A549 (cell line): ENCODE data around the gene ZBTB47. TPM values are rescaled to one million over a fixed set of nuclear protein-coding genes. Genes with fewer than 3 reads are reported as not detected.

ENCODE experiments used
- ATAC-seq, 2 experiments: fragments of 200-7000 bp in 1 of 2; fragments of >200 bp in 1 of 2; cut with Nextera tagmentation in 1 of 2; cut with Tn5 transposase in 1 of 2; 3 replicates each; pipeline versions ENCODE4 v1.8.0 to v1.9.1; 2018 to 2020; ENCODE audit warnings: mild to moderate bottlenecking in 1 of 2, moderate library complexity in 1 of 2
- CTCF ChIA-PET: fragments of 300-600 bp; sonication (Branson Sonifier 250); formaldehyde crosslinking; extraction: SDS; loops from one replicate; lab custom pipeline; 2021; ENCODE audit warnings: antibody characterized with exemption, inconsistent platforms; lab: Yijun Ruan, JAX
- POLR2A ChIA-PET: fragments of 350-600 bp; formaldehyde crosslinking; extraction: SDS; loops from one replicate; lab custom pipeline; 2021; ENCODE audit warnings: antibody characterized with exemption, inconsistent platforms; lab: Yijun Ruan, JAX
- DNase-seq, 2 experiments: peaks; one replicate each; pipeline versions ENCODE4 v3.0.0 to v3.0.0-alpha.2; 2011 to 2016; ENCODE audit warnings: low read depth in 1 of 2, low spot score in 1 of 2
- FAIRE-seq: peaks from 2 replicates; lab custom pipeline; 2011; peaks lifted over from hg19 to GRCh38; lab: Jason Lieb, UNC
- H3K27ac ChIP-seq, 2 experiments: fragments of >200 bp; sonication (Bioruptor Twin); formaldehyde crosslinking; 3 replicates each; pipeline ENCODE4 v1.5.1; 2016 to 2017
- H3K4me1 ChIP-seq: fragments of >200 bp; sonication (Bioruptor Twin); formaldehyde crosslinking; 3 replicates; pipeline ENCODE4 v1.6.1; 2016
- H3K4me2 ChIP-seq: fragments of >200 bp; sonication (Bioruptor Twin); formaldehyde crosslinking; 3 replicates; pipeline ENCODE4 v1.6.1; 2016
- H3K4me3 ChIP-seq: fragments of >200 bp; sonication (Bioruptor Twin); formaldehyde crosslinking; 3 replicates; pipeline ENCODE4 v1.5.1; 2016
- H3K9me3 ChIP-seq: fragments of >200 bp; sonication (Bioruptor Twin); formaldehyde crosslinking; 3 replicates; pipeline ENCODE4 v1.6.1; 2016
- BHLHE40 ChIP-seq: IDR thresholded peaks from 2 replicates; pipeline ENCODE4 v1.6.1; 2012; ENCODE audit warnings: low read depth, low read length, inconsistent platforms
- CBX8 ChIP-seq: fragments of 200-600 bp; sonication (generic); IDR thresholded peaks from 2 replicates; pipeline ENCODE4 v1.6.1; 2016
- CHD4 ChIP-seq: fragments of 200-600 bp; sonication (generic); IDR thresholded peaks from 2 replicates; pipeline ENCODE4 v1.6.1; 2016; ENCODE audit warnings: antibody characterized with exemption, mild to moderate bottlenecking, borderline replicate concordance
- EHF ChIP-seq: fragments of 250-450 bp; sonication (Bioruptor Pico); IDR thresholded peaks from 2 replicates; pipeline ENCODE4 v1.5.0; 2020; ENCODE audit warnings: mild to moderate bottlenecking
- EHMT2 ChIP-seq: fragments of 200-600 bp; sonication (generic); IDR thresholded peaks from 2 replicates; pipeline ENCODE4 v1.6.1; 2016; ENCODE audit warnings: antibody characterized with exemption, low read depth, mild to moderate bottlenecking, moderate library complexity
- FOSB ChIP-seq: fragments of 250-450 bp; sonication (Bioruptor Pico); IDR thresholded peaks from 2 replicates; pipeline ENCODE4 v1.5.0; 2020; ENCODE audit warnings: mild to moderate bottlenecking, moderate library complexity
- FOSL2 ChIP-seq, 2 experiments: fragments of 450-650 bp in 1 of 2; fragments of >200 bp in 1 of 2; sonication (Bioruptor Twin) in 1 of 2; formaldehyde crosslinking; IDR thresholded peaks; 2 replicates each; pipeline versions ENCODE4 v1.5.0 to v1.6.1; 2016 to 2020; ENCODE audit warnings: mild to moderate bottlenecking in 1 of 2, moderate library complexity in 1 of 2
- FOXS1 ChIP-seq: fragments of 250-450 bp; sonication (Bioruptor Pico); IDR thresholded peaks from 2 replicates; pipeline ENCODE4 v1.5.0; 2020; ENCODE audit warnings: mild to moderate bottlenecking, moderate library complexity
- HOXB13 ChIP-seq: fragments of 250-450 bp; sonication (Bioruptor Pico); IDR thresholded peaks from 2 replicates; pipeline ENCODE4 v1.5.0; 2020; ENCODE audit warnings: low read depth, mild to moderate bottlenecking, moderate library complexity
- KDM5A ChIP-seq: fragments of 200-600 bp; sonication (generic); IDR thresholded peaks from 2 replicates; pipeline ENCODE4 v1.6.1; 2016; ENCODE audit warnings: antibody characterized with exemption, mild to moderate bottlenecking
- MAZ ChIP-seq: fragments of 150-350 bp; IDR thresholded peaks from 2 replicates; pipeline ENCODE4 v1.6.1; 2014; ENCODE audit warnings: antibody characterized with exemption, low read depth, low read length, borderline replicate concordance
- NFE2L2 ChIP-seq: fragments of 150-350 bp; conservative IDR thresholded peaks from 2 replicates; pipeline ENCODE4 v1.6.1; 2014; ENCODE audit warnings: low read length
- NR3C1 ChIP-seq: fragments of >200 bp; sonication (Bioruptor Twin); formaldehyde crosslinking; IDR thresholded peaks from 3 replicates; pipeline ENCODE4 v1.6.1; 2017
- RARB ChIP-seq: fragments of 250-450 bp; sonication (Bioruptor Pico); IDR thresholded peaks from 2 replicates; pipeline ENCODE4 v1.8.0; 2021; ENCODE audit warnings: mild to moderate bottlenecking, moderate library complexity
- RFX5 ChIP-seq: fragments of 450-650 bp; IDR thresholded peaks from 2 replicates; pipeline ENCODE4 v1.7.1; 2014; ENCODE audit warnings: antibody characterized with exemption, mild to moderate bottlenecking, moderate library complexity
- TFCP2L1 ChIP-seq: fragments of 250-450 bp; sonication (Bioruptor Pico); IDR thresholded peaks from 2 replicates; pipeline ENCODE4 v1.5.0; 2021; ENCODE audit warnings: mild to moderate bottlenecking
- ZC3H11A ChIP-seq: fragments of 450-650 bp; IDR thresholded peaks from 2 replicates; pipeline ENCODE4 v1.6.1; 2014; ENCODE audit warnings: antibody characterized with exemption, mild to moderate bottlenecking
- ZSCAN20 ChIP-seq: fragments of 250-450 bp; sonication (Bioruptor Pico); IDR thresholded peaks from 2 replicates; pipeline ENCODE4 v1.8.0; 2022; ENCODE audit warnings: mild to moderate bottlenecking, moderate library complexity
- WGBS: methylation state at CpG from one replicate; pipeline ENCODE4 v1.1.6; 2017; ENCODE audit errors: missing lambda C conversion rate; 5-methylcytosine and 5-hydroxymethylcytosine counted together
- polyA plus RNA-seq, 4 experiments: library from polyadenylated mRNA; depleted of rRNA in 3 of 4; stranded (reverse); fragments of >200 nt; fragmentation: RNase III in 1 of 4; extraction: RNeasy Plus Mini Kit Qiagen cat#74134 plus additional on column Dnase treatment in 1 of 4; gene quantifications; 2 replicates in 3 of 4; 3 replicates in 1 of 4; pipeline ENCODE4 v1.2.3, GENCODE V29; 2011 to 2017
- TF ChIP-seq, protein P1 (sequence below): fragments of 150-350 bp; IDR thresholded peaks from 2 replicates; pipeline ENCODE4 v1.6.1; 2014; ENCODE audit warnings: low read depth, mild to moderate bottlenecking, low read length
- TF ChIP-seq, protein P2 (sequence below): IDR thresholded peaks from 2 replicates; pipeline ENCODE4 v1.6.1; 2012
- TF ChIP-seq, protein P3 (sequence below): fragments of 450-650 bp; IDR thresholded peaks from 2 replicates; pipeline ENCODE4 v1.6.1; 2014; ENCODE audit warnings: antibody characterized with exemption
- TF ChIP-seq, protein P4 (sequence below): IDR thresholded peaks from 2 replicates; pipeline ENCODE4 v1.6.1; 2012

ZBTB47 gene
- polyA plus RNA-seq, 2 of the 4 experiments (the other 2 are of a cell fraction), result 2.5 to 6.8 TPM

DNA sequence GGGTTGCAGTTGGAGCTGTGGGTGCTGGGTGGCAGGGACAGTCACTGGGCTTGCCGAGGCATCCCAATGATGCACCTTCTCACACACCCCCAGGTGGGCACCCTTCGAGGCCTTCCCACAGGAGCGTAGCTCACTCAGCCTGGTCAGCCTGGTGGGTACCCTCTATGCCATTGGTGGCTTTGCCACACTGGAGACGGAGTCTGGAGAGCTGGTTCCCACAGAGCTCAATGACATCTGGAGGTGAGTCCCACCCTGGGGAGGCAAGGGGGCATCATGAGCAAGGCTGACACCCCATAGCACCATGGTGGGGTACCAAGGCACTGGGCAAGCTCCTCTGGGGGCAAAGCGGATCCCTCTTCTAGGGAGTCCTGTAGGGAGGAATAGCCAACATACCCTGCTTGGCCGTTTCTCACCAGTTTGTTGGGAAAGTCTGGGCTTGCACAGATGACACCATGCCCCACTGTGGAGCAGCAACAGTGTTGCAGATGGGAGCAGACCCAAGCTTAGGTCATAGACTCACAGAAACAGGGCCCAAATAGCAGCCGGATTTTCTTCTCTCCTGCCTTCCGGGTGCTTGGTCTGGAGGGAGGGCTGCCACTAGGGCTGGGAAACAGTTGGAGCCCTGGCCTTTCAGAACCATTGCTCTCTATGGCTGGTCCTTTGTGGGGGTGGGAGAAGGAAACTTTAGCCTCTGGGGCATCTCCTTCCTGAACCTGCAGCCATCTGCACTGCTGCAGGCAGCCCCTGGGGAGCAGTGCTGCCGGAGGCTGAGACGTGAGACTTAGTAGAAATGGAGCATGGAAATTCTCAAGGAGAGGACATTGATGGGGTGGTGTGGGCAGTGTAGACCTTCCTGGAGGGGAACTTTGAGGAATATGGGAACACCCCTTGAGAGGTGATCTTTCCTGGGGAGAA, 37.5 kb downstream of the ZBTB47 start:
- WGBS, result 22% methylated on average over 8 of the region's 10 CpGs
- H3K9me3 ChIP-seq, result no peaks in the 10 kb centered on the region
- peak; percentile 26 to 47; a peak in 3 of 6 replicates for ATAC-seq
- DNase-seq, result no peak
- H3K4me3 ChIP-seq, result no peak overlapping the region
- H3K4me1 ChIP-seq, result no peaks in the 10 kb centered on the region
- no peak overlapping the region for H3K4me2 ChIP-seq
- ChIA-PET CTCF (no interaction called here), POLR2A (no interaction called here)
- no peak for FAIRE-seq
- H3K27ac ChIP-seq, result no peak overlapping the region
- no peak for TF ChIP-seq ZSCAN20 (CRISPR knock-in tag)
- TF ChIP-seq, protein P1, sequence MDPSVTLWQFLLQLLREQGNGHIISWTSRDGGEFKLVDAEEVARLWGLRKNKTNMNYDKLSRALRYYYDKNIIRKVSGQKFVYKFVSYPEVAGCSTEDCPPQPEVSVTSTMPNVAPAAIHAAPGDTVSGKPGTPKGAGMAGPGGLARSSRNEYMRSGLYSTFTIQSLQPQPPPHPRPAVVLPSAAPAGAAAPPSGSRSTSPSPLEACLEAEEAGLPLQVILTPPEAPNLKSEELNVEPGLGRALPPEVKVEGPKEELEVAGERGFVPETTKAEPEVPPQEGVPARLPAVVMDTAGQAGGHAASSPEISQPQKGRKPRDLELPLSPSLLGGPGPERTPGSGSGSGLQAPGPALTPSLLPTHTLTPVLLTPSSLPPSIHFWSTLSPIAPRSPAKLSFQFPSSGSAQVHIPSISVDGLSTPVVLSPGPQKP, result no peak
- TF ChIP-seq RARB (CRISPR knock-in tag), result no peak
- TF ChIP-seq CHD4, result no peak
- TF ChIP-seq NR3C1, result no peak
- TF ChIP-seq FOXS1 (CRISPR knock-in tag), result no peak
- TF ChIP-seq FOSB (CRISPR knock-in tag), result no peak
- TF ChIP-seq, protein P2, sequence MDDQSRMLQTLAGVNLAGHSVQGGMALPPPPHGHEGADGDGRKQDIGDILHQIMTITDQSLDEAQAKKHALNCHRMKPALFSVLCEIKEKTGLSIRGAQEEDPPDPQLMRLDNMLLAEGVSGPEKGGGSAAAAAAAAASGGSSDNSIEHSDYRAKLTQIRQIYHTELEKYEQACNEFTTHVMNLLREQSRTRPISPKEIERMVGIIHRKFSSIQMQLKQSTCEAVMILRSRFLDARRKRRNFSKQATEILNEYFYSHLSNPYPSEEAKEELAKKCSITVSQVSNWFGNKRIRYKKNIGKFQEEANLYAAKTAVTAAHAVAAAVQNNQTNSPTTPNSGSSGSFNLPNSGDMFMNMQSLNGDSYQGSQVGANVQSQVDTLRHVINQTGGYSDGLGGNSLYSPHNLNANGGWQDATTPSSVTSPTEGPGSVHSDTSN, result no peak
- no peak for TF ChIP-seq RFX5
- no peak for TF ChIP-seq EHMT2
- no peak for TF ChIP-seq MAZ
- TF ChIP-seq ZC3H11A, result no peak
- TF ChIP-seq, protein P3, sequence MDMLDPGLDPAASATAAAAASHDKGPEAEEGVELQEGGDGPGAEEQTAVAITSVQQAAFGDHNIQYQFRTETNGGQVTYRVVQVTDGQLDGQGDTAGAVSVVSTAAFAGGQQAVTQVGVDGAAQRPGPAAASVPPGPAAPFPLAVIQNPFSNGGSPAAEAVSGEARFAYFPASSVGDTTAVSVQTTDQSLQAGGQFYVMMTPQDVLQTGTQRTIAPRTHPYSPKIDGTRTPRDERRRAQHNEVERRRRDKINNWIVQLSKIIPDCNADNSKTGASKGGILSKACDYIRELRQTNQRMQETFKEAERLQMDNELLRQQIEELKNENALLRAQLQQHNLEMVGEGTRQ, result no peak
- no peak for TF ChIP-seq CBX8
- TF ChIP-seq HOXB13 (CRISPR knock-in tag), result no peak

DNA sequence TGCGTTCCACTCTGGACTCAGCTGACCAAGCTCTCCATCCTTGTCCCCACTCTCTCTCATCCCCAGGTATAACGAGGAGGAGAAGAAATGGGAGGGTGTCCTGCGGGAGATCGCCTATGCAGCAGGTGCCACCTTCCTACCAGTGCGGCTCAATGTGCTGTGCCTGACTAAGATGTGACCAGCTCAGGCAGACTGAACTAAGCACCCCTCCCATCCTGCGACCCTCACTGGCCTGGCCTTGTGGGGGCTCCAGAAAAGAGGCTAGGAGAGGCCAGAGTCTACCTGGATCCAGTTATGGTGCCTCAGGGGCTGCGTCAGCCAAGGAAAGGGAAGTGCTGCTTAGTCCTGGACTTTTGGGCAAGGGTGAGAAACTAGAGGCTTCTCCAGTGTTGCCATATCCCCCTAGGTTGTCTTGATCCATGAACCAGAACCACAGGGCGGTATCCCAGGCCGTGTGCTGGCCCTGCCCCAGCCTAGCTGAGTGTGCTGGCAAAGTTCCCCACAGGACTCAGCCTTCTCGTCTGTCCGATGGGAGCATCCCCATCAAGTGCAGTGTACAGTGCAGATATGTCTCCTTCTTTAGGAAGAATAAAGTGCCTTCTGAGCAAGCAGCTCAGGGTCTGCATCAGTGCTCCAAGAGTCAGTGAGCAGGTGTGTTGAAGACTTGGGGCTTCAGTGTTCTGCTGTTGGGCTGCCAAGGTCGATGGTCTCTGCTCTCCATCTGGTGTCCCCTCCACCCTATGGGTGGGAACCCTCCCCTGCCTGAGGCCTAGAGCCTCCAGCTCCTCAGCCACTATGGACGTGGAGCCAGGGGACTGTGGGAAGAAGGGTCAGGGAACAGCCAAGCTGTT, 38.5 kb downstream of the ZBTB47 start:
- ATAC-seq (no peak), DNase-seq (no peak)
- POLR2A ChIA-PET, result no interaction called here
- WGBS, result 50% methylated on average over 6 of the region's 13 CpGs
- no peak overlapping the region for H3K4me2 ChIP-seq
- no peaks in the 10 kb centered on the region for H3K4me1 ChIP-seq
- no peak overlapping the region for H3K4me3 ChIP-seq
- CTCF ChIA-PET, result interaction anchor here (0.6 kb wide), 1 partner anchor 1309 kb away, joined by 3 read pairs; no protein-coding TSS in a partner anchor
- no peaks in the 10 kb centered on the region for H3K9me3 ChIP-seq
- TF ChIP-seq, protein P4, sequence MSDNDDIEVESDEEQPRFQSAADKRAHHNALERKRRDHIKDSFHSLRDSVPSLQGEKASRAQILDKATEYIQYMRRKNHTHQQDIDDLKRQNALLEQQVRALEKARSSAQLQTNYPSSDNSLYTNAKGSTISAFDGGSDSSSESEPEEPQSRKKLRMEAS, result no peak
- TF ChIP-seq NFE2L2 (no peak), KDM5A (no peak), FOSL2 (IDR thresholded peaks at IDR 0.05) (no peak), FOSL2 (CRISPR knock-in tag; IDR thresholded peaks at IDR 0.05) (no peak), EHF (CRISPR knock-in tag) (no peak), TFCP2L1 (CRISPR knock-in tag) (no peak), FOXS1 (CRISPR knock-in tag) (no peak), BHLHE40 (no peak)
- TF ChIP-seq, all 56 proteins: peak for 0
- no peak for FAIRE-seq
- no peak overlapping the region for H3K27ac ChIP-seq
